Measurements from ENCODE around the gene ALG11.

ALG11 gene

DNA sequence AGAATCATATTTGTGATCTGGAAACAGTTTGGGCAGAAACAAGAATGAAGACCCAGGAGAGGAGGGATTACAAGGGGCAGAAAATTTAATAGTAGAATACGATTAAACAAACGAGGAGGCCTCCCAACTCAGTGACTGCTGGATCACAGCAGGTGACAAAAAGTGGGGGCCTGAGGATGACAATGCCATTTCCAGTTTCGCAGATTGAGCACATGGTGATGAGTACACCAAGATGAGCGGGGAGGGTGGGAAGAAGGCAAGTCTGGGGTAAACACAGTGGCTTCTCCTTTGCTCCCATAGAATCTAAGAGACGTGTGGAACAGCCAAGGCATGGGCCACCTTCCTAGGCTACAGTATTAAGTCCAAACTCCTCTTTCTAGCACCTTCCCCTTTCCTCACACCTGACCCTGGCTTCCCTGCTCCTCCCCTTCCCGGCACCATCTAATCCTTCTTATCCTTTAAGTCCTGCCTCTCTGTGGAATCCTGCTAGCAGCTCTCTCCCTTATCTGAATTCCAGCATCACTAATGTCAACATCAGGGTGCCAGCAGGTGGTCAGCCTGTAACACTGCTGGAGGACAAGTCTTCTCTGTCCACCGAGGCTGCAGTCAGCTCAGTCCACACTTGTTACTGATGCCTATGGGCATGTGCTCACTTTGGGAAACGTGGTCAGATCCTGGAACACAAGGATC lies 14.4 kb upstream of the ALG11 start:
- DNase-seq (ENCODE audit: low spot score): no peak

DNA sequence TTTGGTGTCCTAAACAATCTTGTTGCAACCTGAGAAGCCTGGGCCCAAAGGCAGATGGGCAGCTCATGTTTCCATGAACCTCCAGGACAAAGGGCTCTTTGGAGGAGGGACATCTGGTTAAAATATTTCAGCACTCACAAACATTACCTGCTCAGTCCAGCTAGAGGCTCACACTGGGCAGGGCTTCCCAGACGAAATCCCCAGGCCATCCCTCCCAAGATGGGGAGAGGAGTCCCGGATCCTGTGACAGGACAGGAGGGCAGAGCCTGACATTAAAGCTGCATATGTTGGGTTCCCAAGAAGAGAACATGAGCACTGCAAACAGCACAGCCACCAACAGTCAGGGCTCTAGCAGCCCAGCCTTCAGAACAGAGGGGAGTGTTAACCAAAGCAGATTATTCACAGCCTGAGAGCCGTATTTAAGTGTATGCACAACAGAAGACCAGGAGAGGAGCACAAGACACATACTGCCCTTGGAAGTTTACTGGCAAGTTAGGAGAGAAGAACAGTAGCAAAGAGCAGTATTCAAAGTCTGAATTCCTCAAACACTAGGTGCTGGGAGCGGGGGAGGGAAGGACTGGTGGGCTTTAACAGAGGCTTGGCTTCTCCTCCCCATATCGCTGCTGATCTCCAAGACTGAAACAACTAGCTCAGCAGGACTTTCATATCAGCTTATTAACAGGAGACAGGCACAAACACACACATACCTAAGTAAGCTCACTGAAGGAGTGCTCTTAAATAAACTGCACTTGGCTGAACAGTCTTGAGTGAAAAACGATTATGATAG lies 13.3 kb upstream of the ALG11 start:
- DNase-seq (ENCODE audit: low spot score): no peak

DNA sequence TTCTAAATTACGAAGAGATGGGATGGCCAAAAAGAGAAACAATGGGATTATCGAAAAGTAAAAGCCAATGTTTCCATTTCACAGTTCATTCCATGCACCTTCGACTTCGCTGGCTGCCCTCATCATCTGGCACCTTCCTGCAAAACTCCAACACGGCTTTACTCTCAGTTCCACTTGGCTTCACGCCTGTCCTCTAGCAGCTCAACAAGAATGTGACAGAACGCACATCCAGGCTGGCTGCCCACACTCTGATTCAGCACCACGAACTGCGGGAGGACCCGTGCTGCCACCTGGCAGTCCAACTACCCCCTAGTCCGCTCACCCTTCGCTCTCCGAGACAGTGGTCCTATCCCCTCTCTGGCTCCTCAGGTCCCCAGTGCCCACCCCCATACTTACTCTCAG lies 12.7 kb upstream of the ALG11 start:
- no peak for DNase-seq (ENCODE audit: low spot score)

DNA sequence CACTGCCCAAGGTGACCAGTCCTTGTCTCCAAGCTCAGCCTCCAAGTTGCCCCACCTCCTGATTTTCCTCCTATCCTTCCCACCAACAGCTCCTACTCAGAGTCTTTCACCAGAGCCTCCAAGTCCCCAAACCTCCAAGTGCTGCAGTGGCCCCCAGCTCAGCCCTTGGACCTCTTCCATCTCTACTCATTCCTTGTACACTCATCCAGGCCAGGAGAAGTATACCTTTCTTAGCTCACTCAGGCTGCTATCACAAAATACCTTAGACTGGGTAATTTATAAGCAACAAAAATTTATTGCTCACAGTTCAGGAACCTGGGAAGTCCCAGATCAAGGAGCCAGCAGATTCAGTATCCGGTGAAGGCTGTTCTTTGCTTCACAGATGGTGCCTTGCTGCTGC lies 12.3 kb upstream of the ALG11 start:
- DNase-seq (ENCODE audit: low spot score): no peak

DNA sequence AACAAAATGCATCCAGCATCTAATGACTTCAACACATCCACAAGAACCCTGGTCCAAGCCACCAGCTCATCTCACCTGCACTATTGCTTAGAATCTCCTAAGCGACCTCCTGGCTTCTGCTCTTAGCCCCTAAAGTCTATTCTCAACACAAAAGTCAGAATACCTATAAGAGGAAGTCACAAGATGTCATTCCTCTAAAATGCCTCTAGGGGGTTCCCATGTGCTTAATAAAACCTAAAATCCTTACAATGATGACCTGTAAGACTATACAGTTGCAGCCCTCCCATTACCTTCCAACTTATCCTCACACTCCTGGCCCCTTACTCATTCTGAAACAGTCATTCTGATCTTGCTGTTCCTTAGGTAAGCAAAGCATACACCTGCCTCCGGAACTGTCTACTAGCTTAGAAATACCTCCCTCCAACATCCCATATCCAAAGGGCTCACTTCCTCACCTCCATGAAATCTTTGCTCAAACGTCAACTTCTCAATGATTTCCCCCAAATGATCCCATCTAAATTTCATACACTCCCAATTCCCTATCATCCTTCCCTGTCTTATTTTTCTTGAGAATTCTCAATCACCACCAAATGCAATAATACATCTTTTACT lies 11.0 kb upstream of the ALG11 start:
- DNase-seq (ENCODE audit: low spot score): peak; percentile 71

DNA sequence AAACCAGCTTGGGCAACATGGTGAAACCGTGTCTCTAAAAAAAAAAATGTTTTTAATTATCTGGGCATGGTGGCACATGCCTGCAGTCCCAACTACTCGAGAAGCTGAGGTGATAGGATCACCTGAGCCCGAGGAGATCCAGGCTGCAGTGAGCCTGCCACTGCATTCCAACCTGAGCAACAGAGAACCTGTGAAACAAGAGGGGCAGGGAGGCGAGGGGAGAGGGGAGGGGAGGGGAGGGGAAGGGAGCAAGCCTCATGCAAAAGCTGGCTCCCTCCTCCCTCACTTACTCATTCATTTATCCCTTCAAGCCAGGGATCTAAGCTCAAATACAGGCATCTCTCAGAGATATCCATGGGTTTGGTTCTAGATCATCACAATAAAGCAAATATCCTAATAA lies 9.8 kb upstream of the ALG11 start:
- DNase-seq (ENCODE audit: low spot score): no peak

DNA sequence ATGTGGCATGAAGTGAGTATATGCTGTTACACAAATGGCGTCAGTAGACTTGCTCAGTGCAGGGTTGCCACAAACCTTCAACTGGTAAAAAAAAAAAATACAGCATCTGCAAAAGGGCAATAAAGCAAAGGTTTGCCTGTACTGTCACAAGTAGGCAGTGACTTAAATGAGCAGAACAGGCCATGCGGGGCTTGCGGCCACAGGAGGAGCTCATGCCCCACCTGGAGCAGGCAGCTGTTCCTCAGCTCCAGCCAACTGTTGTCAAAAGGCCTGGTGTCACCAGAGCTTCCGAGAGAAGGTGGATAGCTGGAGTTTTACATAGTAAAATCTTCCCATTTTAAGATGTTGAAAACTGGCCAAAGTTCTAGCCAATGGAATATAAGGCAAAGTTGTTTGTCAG lies 8.7 kb upstream of the ALG11 start:
- DNase-seq (ENCODE audit: low spot score): no peak

DNA sequence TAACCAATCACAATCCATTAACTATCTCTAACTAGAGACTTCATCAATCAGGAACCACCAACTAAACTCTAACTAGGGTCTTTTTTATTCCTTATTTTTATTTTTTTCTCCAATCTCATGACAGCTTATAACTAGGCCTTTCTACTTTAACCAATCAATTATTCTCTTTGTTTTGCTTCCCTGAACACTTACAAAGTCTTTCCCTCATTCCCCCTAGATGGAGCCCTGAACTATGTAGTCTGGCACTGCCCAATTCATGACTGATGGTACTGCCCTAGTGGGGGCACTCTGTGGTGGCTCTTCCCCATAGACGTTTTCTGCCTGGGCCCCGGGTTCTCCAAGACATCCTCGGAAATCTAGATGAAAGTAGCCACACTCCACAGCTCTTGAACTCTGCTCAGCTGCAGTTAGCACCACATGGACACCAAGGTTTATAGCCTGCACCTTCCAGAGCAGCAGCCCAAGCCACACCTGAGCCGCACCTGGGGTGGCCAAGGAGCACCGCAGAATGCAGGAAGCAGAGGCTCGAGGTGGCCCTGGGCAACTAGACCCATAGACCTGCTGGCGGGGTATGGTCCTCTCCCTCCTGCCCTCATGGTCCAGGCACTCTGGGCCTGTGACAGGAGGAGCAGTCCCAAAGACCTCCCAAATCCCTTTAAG lies 7.6 kb upstream of the ALG11 start:
- DNase-seq (ENCODE audit: low spot score): no peak

DNA sequence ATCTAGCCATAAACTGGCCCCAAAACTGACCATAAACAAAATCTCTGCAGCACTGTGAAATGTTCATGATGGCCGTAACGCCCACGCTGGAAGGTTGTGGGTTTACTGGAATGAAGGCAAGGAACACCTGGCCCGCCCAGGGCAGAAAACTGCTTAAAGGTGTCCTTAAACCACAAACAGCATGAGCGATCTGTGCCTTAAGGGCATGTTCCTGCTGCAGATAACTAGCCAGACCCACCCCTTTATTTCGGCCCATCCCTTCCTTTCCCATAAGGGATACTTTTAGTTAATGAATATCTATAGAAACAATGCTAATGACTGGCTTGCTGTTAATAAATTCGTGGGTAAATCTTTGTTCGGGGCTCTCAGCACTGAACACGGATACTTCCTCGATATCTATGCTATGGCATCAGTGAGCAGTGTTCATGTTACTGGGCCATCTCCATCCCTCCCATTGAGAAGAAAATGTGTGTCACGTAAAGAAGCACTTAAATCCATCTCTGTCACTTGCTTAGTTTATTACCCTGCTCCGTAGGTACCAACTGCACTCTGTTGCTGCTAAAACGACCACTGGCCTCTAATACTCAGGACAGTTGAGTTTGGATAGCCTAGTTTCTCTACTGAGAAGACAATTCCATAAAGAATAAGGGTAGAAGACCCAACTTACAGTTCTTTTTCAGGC lies 6.2 kb upstream of the ALG11 start:
- DNase-seq (ENCODE audit: low spot score): no peak

DNA sequence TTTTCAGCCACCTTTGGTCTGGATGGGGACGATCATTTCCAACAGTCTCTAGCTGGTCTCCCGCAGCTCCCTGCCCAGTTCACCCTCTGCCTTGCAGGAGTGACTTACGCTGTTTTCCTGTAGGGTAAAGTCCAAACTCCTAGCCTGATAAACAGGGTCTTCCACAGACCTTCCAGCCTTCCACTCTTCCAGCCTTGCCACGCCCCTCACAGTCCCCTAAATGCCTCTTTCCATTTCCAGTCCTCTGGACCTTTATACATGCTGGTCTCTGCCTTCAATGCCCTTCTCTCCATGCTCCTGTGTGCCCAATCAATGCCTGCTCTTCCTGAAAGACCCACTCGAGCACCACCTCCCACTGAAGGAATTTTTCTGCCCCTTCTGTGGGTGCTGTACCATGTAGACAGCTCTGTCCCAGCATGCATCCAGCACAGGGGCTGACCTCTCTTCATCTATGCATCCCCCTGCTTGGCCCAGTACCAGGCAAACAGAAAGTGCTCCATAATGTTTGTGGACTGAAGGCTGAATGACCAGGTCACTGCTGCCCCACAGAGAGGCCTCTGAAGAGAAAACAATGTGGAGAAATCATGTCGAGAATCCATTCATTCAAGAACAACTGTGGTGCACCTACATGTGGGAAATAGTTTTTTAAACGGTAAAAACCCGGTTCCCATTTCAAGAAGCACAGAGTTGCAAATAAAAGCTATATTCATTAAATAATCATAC lies 5.5 kb upstream of the ALG11 start:
- no peak for DNase-seq (ENCODE audit: low spot score)

DNA sequence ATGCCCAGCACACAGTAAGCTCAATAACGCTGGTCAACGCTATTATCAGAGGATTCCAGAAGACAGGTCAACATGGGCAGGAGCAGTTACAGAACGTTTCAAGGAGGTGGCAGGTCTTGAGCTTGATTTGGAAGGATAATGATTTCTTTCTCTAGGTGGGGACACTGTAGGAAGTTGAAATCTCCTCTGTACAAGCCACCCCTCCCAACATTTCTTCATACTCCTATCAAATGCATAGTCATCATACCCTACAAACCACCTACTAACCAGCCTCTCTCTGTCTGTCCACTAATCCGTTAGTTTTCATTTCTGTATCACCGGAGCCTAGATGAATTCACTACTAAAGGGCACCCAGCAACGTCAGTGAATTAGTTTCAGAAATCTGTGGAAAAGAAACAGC lies 2.3 kb upstream of the ALG11 start:
- no peak for DNase-seq (ENCODE audit: low spot score)

DNA sequence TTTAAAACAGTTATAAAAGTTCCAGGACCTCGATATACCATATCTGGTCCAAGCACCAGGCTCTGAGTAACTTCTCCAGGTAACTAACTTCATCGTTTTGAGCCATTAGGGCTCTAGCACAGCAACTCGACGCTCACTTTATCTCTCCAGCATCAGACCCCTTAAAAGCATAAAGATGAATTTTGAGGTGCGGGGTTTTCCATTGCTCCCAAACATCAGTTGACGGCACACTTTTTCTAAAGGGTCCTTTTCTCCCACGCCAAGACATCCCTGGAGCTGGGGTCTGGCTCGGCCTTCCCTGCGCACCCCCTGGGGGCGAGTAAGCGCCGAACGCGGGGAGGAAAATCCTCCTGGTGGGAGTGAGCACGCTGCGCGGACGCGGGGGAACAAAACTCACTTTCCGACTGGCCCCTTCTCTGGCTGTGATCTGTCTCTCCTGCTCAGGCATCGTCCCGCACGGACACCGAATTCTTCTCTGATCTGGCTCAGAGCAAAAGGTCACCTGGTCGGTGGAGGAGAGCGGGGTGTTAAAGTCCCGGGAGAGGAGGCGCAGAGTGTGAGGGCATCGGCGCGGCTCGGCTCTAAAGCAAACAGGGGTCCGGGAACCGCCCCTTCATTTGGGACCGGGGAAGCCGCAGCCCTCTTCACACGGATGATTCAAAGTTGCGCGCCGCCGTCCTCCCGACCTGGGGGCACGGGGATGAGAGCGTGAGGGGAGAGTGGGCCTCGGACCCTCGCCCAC lies 1.1 kb upstream of the ALG11 start, which contains the start of gene ATP7B:
Gene ATP7B, minus strand, starts transcription at position 561 of the 742 bp plus-strand sequence. Its CDS starts 113 bp downstream, at position 448.
- DNase-seq (ENCODE audit: low spot score): peak; percentile 38

DNA sequence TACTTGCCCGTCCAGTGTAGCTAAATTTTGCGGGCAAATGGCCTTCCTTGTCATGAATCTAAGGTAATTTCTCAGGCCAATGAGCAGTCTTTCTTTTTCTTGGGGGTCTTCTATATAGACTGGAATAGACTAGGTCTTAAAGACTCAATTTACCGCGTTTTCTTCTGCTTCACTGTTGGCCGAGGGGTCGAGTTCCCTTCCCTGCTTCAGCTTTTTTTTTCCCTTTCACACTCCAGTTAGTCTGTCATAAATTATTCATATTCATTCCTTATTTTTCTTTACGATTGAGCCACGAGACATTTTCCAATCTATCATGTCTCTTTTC lies 276 bp downstream of the ALG11 start:
- no peak for DNase-seq (ENCODE audit: low spot score)

DNA sequence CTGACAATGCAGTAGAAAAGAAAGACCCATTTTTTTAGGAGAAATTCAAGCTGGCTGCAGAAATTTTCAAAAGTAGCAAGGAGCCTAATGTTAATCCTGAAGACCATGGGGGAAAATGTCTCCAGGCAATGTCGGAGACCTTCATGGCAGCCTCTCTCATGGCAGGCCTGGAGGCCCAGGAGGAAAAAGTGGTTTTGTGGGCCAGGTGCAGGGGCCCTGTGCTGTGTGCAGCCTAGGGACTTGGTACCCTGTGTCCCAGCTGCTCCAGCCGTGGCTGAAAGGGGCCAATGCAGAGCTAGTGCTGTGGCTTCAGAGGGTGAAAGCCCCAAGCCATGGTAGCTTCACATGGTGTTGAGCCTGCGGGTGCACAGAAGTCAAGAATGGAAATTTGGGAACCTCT lies 4.1 kb downstream of the ALG11 start:
- DNase-seq (ENCODE audit: low spot score): no peak

DNA sequence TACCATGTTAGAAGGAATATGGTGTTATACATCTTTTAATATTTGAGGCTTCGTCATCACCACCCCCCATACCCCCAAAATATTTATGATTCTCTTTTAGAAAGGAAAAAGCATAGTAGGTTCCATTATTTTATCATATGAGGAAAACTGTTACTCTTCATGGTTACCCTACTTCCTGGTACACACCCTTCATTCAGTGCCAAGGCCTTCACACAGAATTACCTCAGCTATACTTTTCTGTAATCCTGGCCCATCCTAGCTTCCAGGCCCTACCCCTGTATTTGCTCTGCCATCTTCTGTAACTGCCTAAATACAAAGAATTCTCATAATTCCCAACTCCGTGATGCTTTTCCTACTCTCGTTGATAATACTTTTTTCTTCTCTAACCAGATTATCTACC lies 8.0 kb downstream of the ALG11 start:
- no peak for DNase-seq (ENCODE audit: low spot score)

DNA sequence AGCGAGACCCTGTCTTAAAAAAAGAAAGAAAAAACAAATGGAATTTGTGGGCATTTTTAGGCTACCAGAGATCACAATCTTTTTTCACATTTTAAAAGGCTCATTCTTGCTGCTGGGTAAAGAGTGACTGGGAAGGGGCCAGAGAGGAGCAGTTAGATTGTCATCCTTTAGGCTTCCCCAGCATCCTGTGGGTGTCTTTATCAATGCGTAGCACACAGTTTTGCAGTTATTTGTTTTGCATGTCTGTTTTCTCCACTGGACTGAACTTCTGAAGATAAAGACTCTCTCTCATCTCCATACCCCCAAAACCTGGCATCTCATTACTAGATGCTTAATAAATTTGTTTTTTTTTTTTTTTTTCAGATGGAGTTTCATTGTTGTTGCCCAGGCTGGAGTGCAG lies 10.2 kb downstream of the ALG11 start:
- DNase-seq (ENCODE audit: low spot score): no peak

DNA sequence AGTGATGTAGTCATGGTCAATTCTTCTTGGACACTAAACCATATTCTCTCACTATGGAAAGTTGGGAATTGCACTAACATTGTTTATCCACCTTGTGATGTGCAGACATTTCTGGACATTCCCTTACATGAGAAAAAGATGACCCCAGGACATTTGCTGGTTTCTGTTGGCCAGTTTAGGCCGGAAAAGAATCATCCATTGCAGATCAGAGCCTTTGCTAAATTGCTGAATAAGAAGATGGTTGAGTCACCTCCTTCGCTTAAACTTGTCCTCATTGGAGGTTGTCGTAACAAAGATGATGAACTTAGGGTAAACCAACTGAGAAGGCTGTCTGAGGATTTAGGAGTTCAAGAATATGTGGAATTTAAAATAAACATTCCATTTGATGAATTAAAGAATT lies 12.3 kb downstream of the ALG11 start, which contains the start of gene UTP14C:
Gene UTP14C, plus strand, starts transcription at position 211 of the 400 bp plus-strand sequence. CDS start 4,114 bp downstream, outside the sequence.
- no peak for DNase-seq (ENCODE audit: low spot score)

DNA sequence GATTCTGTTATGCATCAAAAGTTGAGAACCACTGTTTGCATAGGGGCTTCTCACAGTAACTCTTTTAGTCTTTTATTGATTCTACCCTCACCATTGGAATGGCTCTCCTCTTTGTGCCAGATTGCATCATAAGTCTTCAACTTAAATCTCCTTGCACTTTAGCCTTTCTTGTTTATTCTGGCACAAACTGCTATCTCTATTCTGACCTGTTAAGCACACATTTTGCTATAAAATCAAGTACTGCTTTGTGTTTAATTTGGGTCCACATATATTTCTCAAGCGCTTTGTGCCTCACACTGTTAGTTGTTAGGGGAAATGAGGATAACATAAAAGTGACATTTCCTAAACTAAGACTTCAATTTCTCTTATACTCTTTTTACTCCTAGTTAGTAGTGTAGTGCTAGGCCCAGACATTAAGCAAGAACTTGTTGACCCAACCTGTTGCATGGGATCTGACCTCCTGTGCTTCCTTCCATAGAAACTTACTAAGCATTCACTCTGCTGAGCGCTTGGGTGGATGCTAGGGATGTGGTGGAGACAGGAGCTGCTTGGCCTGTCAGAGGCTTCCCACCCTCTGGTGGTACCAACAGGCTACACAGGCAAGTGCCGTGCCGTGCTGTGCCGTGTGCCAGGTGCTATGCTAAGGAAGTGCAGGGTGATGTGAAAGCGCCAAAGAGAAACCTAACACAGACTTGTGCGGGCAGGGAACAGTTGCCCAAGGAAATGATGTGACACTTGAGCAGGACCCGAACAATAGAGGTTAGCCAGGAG lies 13.5 kb downstream of the ALG11 start:
- no peak for DNase-seq (ENCODE audit: low spot score)

DNA sequence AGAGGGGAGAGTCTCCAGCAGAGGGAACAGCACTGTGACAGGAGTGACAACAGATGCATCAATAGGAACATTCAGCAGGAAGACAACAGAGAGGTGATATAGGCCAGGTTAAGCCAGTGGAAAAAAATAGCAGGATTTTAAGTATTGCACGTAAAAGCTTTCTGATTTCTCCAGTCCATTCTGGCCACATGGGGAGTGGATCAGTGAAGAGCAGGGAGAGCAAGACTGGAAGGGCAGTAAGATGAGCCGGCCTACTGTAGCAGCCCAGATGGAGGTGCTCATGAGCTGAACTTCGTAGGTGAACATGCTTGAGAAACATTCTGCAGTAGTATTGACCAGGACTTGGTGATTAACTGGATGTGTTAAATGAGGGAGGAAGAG lies 14.0 kb downstream of the ALG11 start:
- DNase-seq (ENCODE audit: low spot score): no peak

DNA sequence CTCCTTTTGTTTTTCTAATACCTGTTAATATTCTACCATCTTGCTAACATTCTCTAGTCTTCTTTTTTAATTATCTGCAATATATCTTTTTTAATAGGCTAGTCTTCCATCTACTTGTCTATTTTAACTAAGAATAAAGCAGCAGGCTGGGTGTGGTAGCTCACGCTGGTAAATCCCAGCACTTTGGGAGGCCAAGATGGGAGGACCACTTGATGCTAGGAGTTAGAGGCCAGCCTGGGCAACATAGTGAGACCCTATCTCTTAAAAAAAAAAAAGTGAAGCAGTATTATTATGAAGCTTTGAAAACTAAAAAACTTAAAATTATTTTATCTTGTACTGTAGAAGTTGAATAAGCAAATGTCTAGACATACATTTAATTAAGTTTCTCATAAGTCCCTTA lies 15.6 kb downstream of the ALG11 start:
- DNase-seq (ENCODE audit: low spot score): no peak

Measured in germinal center (tissue), 1 donor.